ENCODE data around the gene MATR3. TPM values are rescaled to one million over a fixed set of nuclear protein-coding genes. Genes with fewer than 3 reads are reported as not detected.

Gene MATR3
- total and polyA plus RNA-seq, 2 of the 4 experiments (the other 2 are of a cell fraction): 81.4 to 367 TPM

DNA sequence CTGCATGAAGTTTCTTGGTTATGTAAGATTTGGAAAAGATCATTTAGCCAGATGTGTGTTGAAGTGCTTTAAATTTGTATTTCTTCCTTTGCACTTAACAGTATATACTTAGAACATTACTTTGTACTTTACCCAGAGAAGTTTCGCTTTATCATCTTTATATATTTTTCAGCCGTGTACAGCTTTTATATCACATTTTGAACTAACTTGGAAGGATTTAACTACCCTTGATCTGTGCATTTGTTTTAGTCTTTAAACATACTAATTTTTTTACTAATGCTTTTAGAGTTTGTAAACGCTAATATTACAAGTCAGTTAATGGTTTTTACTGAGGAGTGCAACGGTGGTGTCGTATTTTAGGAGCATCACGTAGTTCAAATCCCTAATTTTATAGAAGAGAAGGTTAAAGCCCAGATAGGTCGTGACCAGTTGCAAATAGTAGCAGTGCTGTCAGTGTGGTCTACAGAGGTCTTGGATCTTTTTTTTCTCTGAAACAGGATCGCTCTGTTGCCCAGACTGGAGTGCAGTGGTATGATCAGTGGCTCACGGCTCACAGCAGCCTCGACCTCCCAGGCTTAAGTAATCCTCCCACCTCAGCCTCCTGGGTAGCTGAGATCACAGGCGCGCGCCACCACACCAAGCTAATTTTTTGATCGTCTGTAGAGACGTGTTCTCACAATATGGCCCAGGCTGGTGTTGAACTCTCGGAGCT, 2.0 kb downstream of the MATR3 start:
- no peak overlapping the region for H3K18ac ChIP-seq (ENCODE audit: low read depth, low read length)
- DNase-seq (peak; percentile 39), ATAC-seq (ENCODE audit: low read depth) (no peak)
- H4K91ac ChIP-seq (ENCODE audit: insufficient read depth, low read depth, low read length): no peak overlapping the region
- intact Hi-C loops (cut with micrococcal nuclease) (no loop called here), dilution Hi-C loops (cut with HindIII; ENCODE audit: low sequenced_read_pairs, unreplicated experiment) (no loop called here), in situ Hi-C loops (cut with MboI; ENCODE audit: low sequenced_read_pairs) (no loop called here)
- H3K56ac ChIP-seq (ENCODE audit: extremely low read depth, insufficient read depth, low read length): no peak overlapping the region
- peak overlapping the region; percentile 86 for H2BK5ac ChIP-seq (ENCODE audit: low read depth, low read length, poor library complexity, severe bottlenecking)
- H3K4ac ChIP-seq (ENCODE audit: low read depth, low read length): 0 out of 2 replicates have a peak overlapping the region, but pooled peaks have one; percentile 33
- no peak overlapping the region for H2BK120ac ChIP-seq (ENCODE audit: low read depth, low read length)
- H2AFZ ChIP-seq (replicated peaks; ENCODE audit: low read length, poor library complexity): no peak overlapping the region
- BruUV-seq (replicated peaks): TSS peak; percentile 24
- peak overlapping the region; percentile 98; the same call in 1 of the 2 replicates for H3K23ac ChIP-seq (ENCODE audit: low read depth, low read length)
- no peak overlapping the region for H4K8ac ChIP-seq (ENCODE audit: low read depth in 2 of 2, low read length in 2 of 2)
- WGBS, 2 experiments (ENCODE audit: extremely low coverage in 2 of 2, insufficient read length in 1 of 2): 20% methylated on average over 1 of the region's 16 CpGs; no CpG with 5 or more reads in 1 of the 2 experiments
- peaks cover 70% of the 10 kb centered on the region for H4K20me1 ChIP-seq (ENCODE audit: insufficient read depth, low read length)
- CTCF ChIA-PET: interaction anchor here (1.6 kb wide), 1 partner anchor 47 kb away, joined by 4 read pairs; the partner anchor contains the start of gene PAIP2
- H3K79me1 ChIP-seq (ENCODE audit: low read depth in 1 of 2, low read length in 2 of 2): peaks cover 0 to 30% of the 10 kb centered on the region in 2 experiments; a peak in 2 of 4 replicates
- H2BK20ac ChIP-seq (ENCODE audit: low read depth, low read length): no peak overlapping the region
- no peak overlapping the region for H2BK15ac ChIP-seq (ENCODE audit: low read depth, low read length)
- H3K9me3 ChIP-seq (ENCODE audit: control insufficient read depth, insufficient read depth, low read length): no peaks in the 10 kb centered on the region
- POLR2A ChIA-PET (ENCODE audit: unreplicated experiment): interaction anchor here (0.5 kb wide), 1 partner anchor 41 kb away, joined by 3 read pairs; no protein-coding TSS in a partner anchor
- H3K9ac ChIP-seq (ENCODE audit: low read depth, low read length): peak overlapping the region; percentile 97
- no peak overlapping the region for H2AK5ac ChIP-seq (ENCODE audit: low read depth, low read length)
- no peaks in the 10 kb centered on the region for H3K36me3 ChIP-seq (ENCODE audit: control insufficient read depth, insufficient read depth, low read length)
- no peak overlapping the region for H4K5ac ChIP-seq (ENCODE audit: low read depth, low read length)
- H3K4me1 ChIP-seq (ENCODE audit: control insufficient read depth, insufficient read depth, low read length): peaks cover 7% of the 10 kb centered on the region
- H3K27me3 ChIP-seq (ENCODE audit: control insufficient read depth, insufficient read depth, low read length): no peaks in the 10 kb centered on the region
- H3K4me2 ChIP-seq (ENCODE audit: low read depth, low read length): peak overlapping the region; percentile 82
- peaks cover 13% of the 10 kb centered on the region for H3K9me1 ChIP-seq (ENCODE audit: insufficient read depth, low read length)
- no peak overlapping the region; the same call in 1 of the 2 replicates for H3K14ac ChIP-seq (replicated peaks; ENCODE audit: low read depth, low read length)
- H3K27ac ChIP-seq (ENCODE audit: insufficient read depth, low read length): peak overlapping the region; percentile 37; the same call in 1 of the 2 replicates
- H2AK9ac ChIP-seq (replicated peaks; ENCODE audit: low read depth, low read length, poor library complexity): no peak overlapping the region
- peak overlapping the region; percentile 80 for H3K4me3 ChIP-seq (ENCODE audit: insufficient read depth, low read depth, low read length)
- TF ChIP-seq, protein P1, sequence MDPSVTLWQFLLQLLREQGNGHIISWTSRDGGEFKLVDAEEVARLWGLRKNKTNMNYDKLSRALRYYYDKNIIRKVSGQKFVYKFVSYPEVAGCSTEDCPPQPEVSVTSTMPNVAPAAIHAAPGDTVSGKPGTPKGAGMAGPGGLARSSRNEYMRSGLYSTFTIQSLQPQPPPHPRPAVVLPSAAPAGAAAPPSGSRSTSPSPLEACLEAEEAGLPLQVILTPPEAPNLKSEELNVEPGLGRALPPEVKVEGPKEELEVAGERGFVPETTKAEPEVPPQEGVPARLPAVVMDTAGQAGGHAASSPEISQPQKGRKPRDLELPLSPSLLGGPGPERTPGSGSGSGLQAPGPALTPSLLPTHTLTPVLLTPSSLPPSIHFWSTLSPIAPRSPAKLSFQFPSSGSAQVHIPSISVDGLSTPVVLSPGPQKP (IDR thresholded peaks at IDR 0.05; ENCODE audit: borderline replicate concordance, low read depth, low read length): no peak
- TF ChIP-seq RAD21 (IDR thresholded peaks at IDR 0.05; ENCODE audit: low read length) (no peak), CHD1 (IDR thresholded peaks at IDR 0.05; ENCODE audit: low read depth, low read length) (no peak), SMC3 (IDR thresholded peaks at IDR 0.05; ENCODE audit: low read depth, low read length) (no peak), BHLHE40 (IDR thresholded peaks at IDR 0.05; ENCODE audit: low read depth, low read length) (no peak), NFE2L2 (IDR thresholded peaks at IDR 0.05; ENCODE audit: low read depth, low read length) (no peak), FOS (IDR thresholded peaks at IDR 0.05; ENCODE audit: low read depth, low read length) (no peak), MAZ (IDR thresholded peaks at IDR 0.05; ENCODE audit: borderline replicate concordance, low read depth, low read length) (no peak), CEBPB (IDR thresholded peaks at IDR 0.05; ENCODE audit: low read depth, low read length) (no peak), RCOR1 (IDR thresholded peaks at IDR 0.05; ENCODE audit: insufficient replicate concordance, low read length) (no peak), MAFK (IDR thresholded peaks at IDR 0.05; ENCODE audit: low read depth, low read length) (no peak), MXI1 (IDR thresholded peaks at IDR 0.05; ENCODE audit: borderline replicate concordance, low read depth, low read length) (no peak), POLR2A (IDR thresholded peaks at IDR 0.05; ENCODE audit: low read depth, low read length) (no peak)
- TF ChIP-seq, protein P2, sequence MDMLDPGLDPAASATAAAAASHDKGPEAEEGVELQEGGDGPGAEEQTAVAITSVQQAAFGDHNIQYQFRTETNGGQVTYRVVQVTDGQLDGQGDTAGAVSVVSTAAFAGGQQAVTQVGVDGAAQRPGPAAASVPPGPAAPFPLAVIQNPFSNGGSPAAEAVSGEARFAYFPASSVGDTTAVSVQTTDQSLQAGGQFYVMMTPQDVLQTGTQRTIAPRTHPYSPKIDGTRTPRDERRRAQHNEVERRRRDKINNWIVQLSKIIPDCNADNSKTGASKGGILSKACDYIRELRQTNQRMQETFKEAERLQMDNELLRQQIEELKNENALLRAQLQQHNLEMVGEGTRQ (IDR thresholded peaks at IDR 0.05; ENCODE audit: low read depth, low read length): no peak
- TF ChIP-seq, protein P3, sequence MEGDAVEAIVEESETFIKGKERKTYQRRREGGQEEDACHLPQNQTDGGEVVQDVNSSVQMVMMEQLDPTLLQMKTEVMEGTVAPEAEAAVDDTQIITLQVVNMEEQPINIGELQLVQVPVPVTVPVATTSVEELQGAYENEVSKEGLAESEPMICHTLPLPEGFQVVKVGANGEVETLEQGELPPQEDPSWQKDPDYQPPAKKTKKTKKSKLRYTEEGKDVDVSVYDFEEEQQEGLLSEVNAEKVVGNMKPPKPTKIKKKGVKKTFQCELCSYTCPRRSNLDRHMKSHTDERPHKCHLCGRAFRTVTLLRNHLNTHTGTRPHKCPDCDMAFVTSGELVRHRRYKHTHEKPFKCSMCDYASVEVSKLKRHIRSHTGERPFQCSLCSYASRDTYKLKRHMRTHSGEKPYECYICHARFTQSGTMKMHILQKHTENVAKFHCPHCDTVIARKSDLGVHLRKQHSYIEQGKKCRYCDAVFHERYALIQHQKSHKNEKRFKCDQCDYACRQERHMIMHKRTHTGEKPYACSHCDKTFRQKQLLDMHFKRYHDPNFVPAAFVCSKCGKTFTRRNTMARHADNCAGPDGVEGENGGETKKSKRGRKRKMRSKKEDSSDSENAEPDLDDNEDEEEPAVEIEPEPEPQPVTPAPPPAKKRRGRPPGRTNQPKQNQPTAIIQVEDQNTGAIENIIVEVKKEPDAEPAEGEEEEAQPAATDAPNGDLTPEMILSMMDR (conservative IDR thresholded peaks at IDR 0.05; ENCODE audit: low read depth, low read length): no peak

All from IMR-90 (cell line).